ENCODE measurements around the gene ENTPD3. TPM values are rescaled to one million over a fixed set of nuclear protein-coding genes. Genes with fewer than 3 reads are reported as not detected.

ENTPD3 gene
- total RNA-seq, 1 donor from 2014 or later, result not detected

DNA sequence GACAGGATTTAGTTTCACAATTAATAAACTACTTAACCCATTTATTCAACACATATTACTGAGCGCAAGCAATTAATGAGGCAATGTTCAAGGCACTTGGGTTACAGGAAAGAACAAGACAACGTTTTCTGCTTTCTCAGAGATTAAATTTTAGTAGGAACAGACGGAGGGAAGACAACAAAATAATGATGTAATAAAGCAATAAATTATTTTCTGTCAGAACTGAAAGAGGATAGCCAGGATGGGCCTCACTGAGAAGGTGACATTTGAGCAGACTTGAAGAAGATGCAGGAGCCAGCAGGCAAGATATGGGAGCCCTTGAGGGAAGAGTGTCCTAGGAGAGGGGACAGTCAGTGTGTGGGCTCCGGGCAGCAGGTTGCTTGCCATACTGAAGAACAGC is 58.9 kb downstream of the ENTPD3 start:
- no peak for DNase-seq (ENCODE audit: low spot score)
- Mint-ChIP-seq H3K27ac (no peak overlapping the region), H3K9me3 (no peaks in the 10 kb centered on the region), H3K27me3 (ENCODE audit: insufficient read depth, low read depth) (no peaks in the 10 kb centered on the region), H3K4me1 (peaks cover 2% of the 10 kb centered on the region), H3K36me3 (no peaks in the 10 kb centered on the region), H3K4me3 (no peak overlapping the region)
- Histone ChIP-seq H3F3A (ENCODE audit: low read depth) (peaks cover 6% of the 10 kb centered on the region), H3K9me3 (ENCODE audit: low read depth) (no peaks in the 10 kb centered on the region), H3K27ac (no peak overlapping the region), H2AFZ (replicated peaks) (no peak overlapping the region), H3K36me3 (no peaks in the 10 kb centered on the region), H3K4me2 (no peak overlapping the region), H3K4me1 (peaks cover 8% of the 10 kb centered on the region), H4K20me1 (ENCODE audit: low read depth) (no peaks in the 10 kb centered on the region), H3K4me3 (no peak overlapping the region), H3K9ac (no peak overlapping the region), H3K79me2 (ENCODE audit: low read depth) (no peaks in the 10 kb centered on the region), H3K27me3 (no peaks in the 10 kb centered on the region)
- TF ChIP-seq EZH2phosphoT487 (IDR thresholded peaks at IDR 0.05), result no peak
- TF ChIP-seq EZH2 (IDR thresholded peaks at IDR 0.05), result no peak
- TF ChIP-seq, protein P1, sequence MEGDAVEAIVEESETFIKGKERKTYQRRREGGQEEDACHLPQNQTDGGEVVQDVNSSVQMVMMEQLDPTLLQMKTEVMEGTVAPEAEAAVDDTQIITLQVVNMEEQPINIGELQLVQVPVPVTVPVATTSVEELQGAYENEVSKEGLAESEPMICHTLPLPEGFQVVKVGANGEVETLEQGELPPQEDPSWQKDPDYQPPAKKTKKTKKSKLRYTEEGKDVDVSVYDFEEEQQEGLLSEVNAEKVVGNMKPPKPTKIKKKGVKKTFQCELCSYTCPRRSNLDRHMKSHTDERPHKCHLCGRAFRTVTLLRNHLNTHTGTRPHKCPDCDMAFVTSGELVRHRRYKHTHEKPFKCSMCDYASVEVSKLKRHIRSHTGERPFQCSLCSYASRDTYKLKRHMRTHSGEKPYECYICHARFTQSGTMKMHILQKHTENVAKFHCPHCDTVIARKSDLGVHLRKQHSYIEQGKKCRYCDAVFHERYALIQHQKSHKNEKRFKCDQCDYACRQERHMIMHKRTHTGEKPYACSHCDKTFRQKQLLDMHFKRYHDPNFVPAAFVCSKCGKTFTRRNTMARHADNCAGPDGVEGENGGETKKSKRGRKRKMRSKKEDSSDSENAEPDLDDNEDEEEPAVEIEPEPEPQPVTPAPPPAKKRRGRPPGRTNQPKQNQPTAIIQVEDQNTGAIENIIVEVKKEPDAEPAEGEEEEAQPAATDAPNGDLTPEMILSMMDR (IDR thresholded peaks at IDR 0.05), result no peak

DNA sequence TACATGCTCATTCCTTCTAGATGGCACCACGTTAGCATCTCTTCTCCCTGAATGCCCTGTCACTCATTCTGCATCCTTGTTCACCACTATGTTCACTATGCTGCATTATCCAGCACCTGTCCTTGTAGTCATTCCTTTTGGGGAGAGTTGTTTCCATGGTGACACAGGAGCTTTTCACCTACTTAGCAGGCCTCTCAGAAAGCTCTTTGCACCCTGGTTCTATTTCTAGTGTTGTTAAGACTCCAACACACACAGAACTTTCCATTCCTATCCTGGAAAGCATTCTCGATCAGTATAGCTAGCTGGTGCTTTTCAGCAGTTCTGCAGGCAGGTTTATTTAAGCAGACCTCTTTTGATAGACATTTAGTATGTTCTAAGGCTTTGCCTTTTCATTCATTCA is 63.5 kb downstream of the ENTPD3 start:
- no peaks in the 10 kb centered on the region for H3K27me3 Mint-ChIP-seq (ENCODE audit: insufficient read depth, low read depth)
- no peaks in the 10 kb centered on the region for H3K79me2 ChIP-seq (ENCODE audit: low read depth)
- H3K4me3 ChIP-seq, result no peak overlapping the region
- no peaks in the 10 kb centered on the region for H3K9me3 Mint-ChIP-seq
- H3K4me1 ChIP-seq, result peaks cover 8% of the 10 kb centered on the region
- H3K4me2 ChIP-seq, result no peak overlapping the region
- H3F3A ChIP-seq (ENCODE audit: low read depth), result peaks cover 17% of the 10 kb centered on the region
- H4K20me1 ChIP-seq (ENCODE audit: low read depth), result no peaks in the 10 kb centered on the region
- H3K27ac Mint-ChIP-seq, result no peak overlapping the region
- H3K36me3 ChIP-seq, result no peaks in the 10 kb centered on the region
- H2AFZ ChIP-seq (replicated peaks), result no peak overlapping the region
- H3K9me3 ChIP-seq (ENCODE audit: low read depth), result no peaks in the 10 kb centered on the region
- H3K4me1 Mint-ChIP-seq, result peaks cover 19% of the 10 kb centered on the region
- no peaks in the 10 kb centered on the region for H3K36me3 Mint-ChIP-seq
- TF ChIP-seq EZH2phosphoT487 (IDR thresholded peaks at IDR 0.05) (no peak), EZH2 (IDR thresholded peaks at IDR 0.05) (no peak)
- TF ChIP-seq, protein P1 (IDR thresholded peaks at IDR 0.05), result no peak
- no peak overlapping the region for H3K27ac ChIP-seq
- no peak for DNase-seq (ENCODE audit: low spot score)
- no peak overlapping the region for H3K4me3 Mint-ChIP-seq
- no peaks in the 10 kb centered on the region for H3K27me3 ChIP-seq
- H3K9ac ChIP-seq, result no peak overlapping the region

DNA sequence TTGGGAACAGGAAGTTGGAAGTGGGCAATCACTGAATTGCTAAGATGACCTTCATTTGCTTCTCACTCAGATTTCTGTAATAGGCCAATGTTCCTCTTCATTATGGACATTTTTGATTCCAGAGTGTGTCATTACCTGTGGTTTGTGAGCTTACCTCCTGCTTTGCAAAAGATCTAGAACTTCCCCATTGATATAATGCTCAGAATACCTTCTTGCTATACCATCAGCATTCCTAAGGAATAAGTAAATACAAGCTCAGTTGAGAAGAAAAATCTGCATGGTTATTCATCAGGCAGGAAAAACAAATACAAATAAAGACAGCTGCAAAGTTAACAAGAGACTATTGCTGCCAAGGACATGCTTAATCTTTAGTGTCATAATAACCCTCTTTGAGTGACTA is 64.6 kb downstream of the ENTPD3 start:
- no peak for DNase-seq (ENCODE audit: low spot score)
- Histone ChIP-seq H4K20me1 (ENCODE audit: low read depth) (no peaks in the 10 kb centered on the region), H3K9me3 (ENCODE audit: low read depth) (no peaks in the 10 kb centered on the region), H3F3A (ENCODE audit: low read depth) (peaks cover 14% of the 10 kb centered on the region), H3K79me2 (ENCODE audit: low read depth) (peaks cover 4% of the 10 kb centered on the region), H3K4me3 (no peak overlapping the region), H3K9ac (no peak overlapping the region), H3K27ac (no peak overlapping the region), H3K4me2 (peak overlapping the region; percentile 82), H3K27me3 (no peaks in the 10 kb centered on the region), H2AFZ (replicated peaks) (no peak overlapping the region), H3K4me1 (peaks cover 5% of the 10 kb centered on the region), H3K36me3 (no peaks in the 10 kb centered on the region)
- H3K9me3 Mint-ChIP-seq, result no peaks in the 10 kb centered on the region
- TF ChIP-seq EZH2 (IDR thresholded peaks at IDR 0.05), result no peak
- TF ChIP-seq EZH2phosphoT487 (IDR thresholded peaks at IDR 0.05), result no peak
- TF ChIP-seq, protein P1 (IDR thresholded peaks at IDR 0.05), result no peak
- H3K4me3 Mint-ChIP-seq, result peak overlapping the region; percentile 92
- no peak overlapping the region for H3K27ac Mint-ChIP-seq
- peaks cover 24% of the 10 kb centered on the region for H3K4me1 Mint-ChIP-seq
- H3K27me3 Mint-ChIP-seq (ENCODE audit: insufficient read depth, low read depth), result no peaks in the 10 kb centered on the region
- no peaks in the 10 kb centered on the region for H3K36me3 Mint-ChIP-seq

Data from neural progenitor cell (in vitro differentiated cells).